HG02623 (cell line): Measurements from ENCODE around the gene PPP3CA.

Experiments
- ATAC-seq: cut with Tn5 transposase; IDR thresholded peaks from one replicate; pipeline ENCODE4 v1.9.1; 2021; ENCODE audit warnings: moderate library complexity; ENCODE audit not compliant: unreplicated experiment

Gene PPP3CA

GRCh38 chr4:101218346-101218745 lies 129.0 kb downstream of the PPP3CA start:
- no peak for ATAC-seq

GRCh38 chr4:101217353-101218031 lies 129.8 kb downstream of the PPP3CA start:
- ATAC-seq = no peak

- no peak for ATAC-seq
Measured at GRCh38 chr4:101211146-101211553, 136.2 kb downstream of the PPP3CA start.

GRCh38 chr4:101210331-101210730 lies 137.0 kb downstream of the PPP3CA start:
- no peak for ATAC-seq

- ATAC-seq = no peak
Measured at GRCh38 chr4:101208171-101208570, 139.2 kb downstream of the PPP3CA start.

GRCh38 chr4:101205916-101206315 lies 141.4 kb downstream of the PPP3CA start:
- peak; percentile 95 for ATAC-seq

- ATAC-seq = no peak
Measured at GRCh38 chr4:101201421-101201820, 145.9 kb downstream of the PPP3CA start.

- no peak for ATAC-seq
Measured at GRCh38 chr4:101200561-101200960, 146.8 kb downstream of the PPP3CA start.

GRCh38 chr4:101199507-101200285 lies 147.6 kb downstream of the PPP3CA start:
- ATAC-seq = no peak

GRCh38 chr4:101198682-101199339 lies 148.5 kb downstream of the PPP3CA start:
- ATAC-seq = no peak

- ATAC-seq = no peak
Measured at GRCh38 chr4:101197350-101197749, 150.0 kb downstream of the PPP3CA start.

GRCh38 chr4:101192244-101192643 lies 155.1 kb downstream of the PPP3CA start:
- no peak for ATAC-seq

- no peak for ATAC-seq
Measured at GRCh38 chr4:101191302-101192098, 155.8 kb downstream of the PPP3CA start.

GRCh38 chr4:101190751-101191150 lies 156.6 kb downstream of the PPP3CA start:
- ATAC-seq = no peak

GRCh38 chr4:101188906-101189305 lies 158.4 kb downstream of the PPP3CA start:
- ATAC-seq = no peak

GRCh38 chr4:101187841-101188240 lies 159.5 kb downstream of the PPP3CA start:
- no peak for ATAC-seq

- no peak for ATAC-seq
Measured at GRCh38 chr4:101186567-101187184, 160.7 kb downstream of the PPP3CA start.

GRCh38 chr4:101184668-101185067 lies 162.7 kb downstream of the PPP3CA start:
- ATAC-seq = no peak

- ATAC-seq = no peak
Measured at GRCh38 chr4:101183666-101184373, 163.5 kb downstream of the PPP3CA start.

- no peak for ATAC-seq
Measured at GRCh38 chr4:101183221-101183620, 164.1 kb downstream of the PPP3CA start.
